HG03342 (cell line): Measurements from ENCODE around the gene IGF2BP3.
A peak's percentile ranks its signal among the peaks of the same experiment; 100 is the strongest.
"Not testable (repeated sequence)": the region's sequence is repeated elsewhere in the genome, so short reads cannot be mapped to it uniquely, and the experiment has no call there.

Experiments used
- ATAC-seq: cut with Tn5 transposase; IDR thresholded peaks from one replicate; pipeline ENCODE4 v1.9.1; 2021; ENCODE audit warnings: mild to moderate bottlenecking, moderate library complexity; ENCODE audit not compliant: unreplicated experiment

IGF2BP3 gene

GRCh38 chr7:23343806-23344475, 126.3 kb downstream of the IGF2BP3 start:
- no peak for ATAC-seq

- ATAC-seq, result no peak
Observed at GRCh38 chr7:23343102-23343501, 127.2 kb downstream of the IGF2BP3 start.

DNA sequence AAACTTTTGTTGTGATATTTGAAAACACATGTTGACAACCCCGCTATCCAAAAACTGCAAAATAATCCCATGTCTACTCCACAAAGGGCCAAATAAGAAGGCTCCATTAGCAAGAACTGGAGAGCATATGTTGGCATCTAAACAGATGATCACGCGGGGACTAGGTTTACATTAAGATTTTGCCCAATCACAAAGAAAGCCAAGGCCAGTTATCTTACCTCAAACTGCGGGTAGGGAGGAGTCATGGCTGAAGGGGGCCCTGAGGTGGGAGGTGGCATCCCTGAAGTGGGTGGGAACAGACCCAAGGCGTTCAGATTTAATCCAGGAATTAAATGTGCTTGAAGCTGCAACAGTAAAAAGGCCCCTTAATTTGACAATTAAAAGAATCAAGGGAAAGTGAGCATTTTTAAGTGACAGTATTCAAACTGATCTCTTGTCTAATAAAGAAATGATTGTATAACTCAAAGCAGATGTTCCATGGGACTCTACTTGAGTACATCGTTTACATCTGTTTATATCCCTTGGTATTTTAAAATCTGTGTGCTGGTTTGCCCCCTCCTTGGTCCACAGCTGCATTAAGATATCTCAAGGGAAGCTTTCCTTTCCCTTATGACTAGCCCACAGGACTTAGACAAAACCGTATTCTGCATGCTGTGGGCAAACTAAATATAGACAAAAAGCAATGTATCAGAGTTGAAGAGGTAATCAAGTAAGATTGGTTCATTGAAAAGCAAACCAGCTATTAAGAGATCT, 128.3 kb downstream of the IGF2BP3 start:
- ATAC-seq, result no peak

DNA sequence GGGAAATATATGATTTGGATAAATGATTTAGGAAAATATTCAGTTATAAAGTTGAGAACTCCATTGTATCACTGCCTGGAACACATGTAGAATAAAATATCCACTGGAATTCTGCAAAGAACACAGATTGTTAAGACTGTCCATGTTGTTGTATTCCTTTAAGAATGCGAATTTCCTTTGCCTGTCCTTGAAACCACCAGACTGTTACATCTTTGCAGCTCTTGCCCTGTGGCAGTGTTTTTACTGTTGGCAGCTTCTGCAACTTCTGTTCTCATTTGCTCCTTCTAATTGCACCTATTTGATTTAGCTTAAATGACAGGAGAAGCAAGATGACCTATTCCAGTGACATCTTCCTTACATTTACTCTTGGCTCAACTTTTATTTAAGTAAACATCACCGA, 131.4 kb downstream of the IGF2BP3 start:
- no peak for ATAC-seq

- ATAC-seq, result no peak
Observed at GRCh38 chr7:23338439-23338838, 131.9 kb downstream of the IGF2BP3 start.

DNA sequence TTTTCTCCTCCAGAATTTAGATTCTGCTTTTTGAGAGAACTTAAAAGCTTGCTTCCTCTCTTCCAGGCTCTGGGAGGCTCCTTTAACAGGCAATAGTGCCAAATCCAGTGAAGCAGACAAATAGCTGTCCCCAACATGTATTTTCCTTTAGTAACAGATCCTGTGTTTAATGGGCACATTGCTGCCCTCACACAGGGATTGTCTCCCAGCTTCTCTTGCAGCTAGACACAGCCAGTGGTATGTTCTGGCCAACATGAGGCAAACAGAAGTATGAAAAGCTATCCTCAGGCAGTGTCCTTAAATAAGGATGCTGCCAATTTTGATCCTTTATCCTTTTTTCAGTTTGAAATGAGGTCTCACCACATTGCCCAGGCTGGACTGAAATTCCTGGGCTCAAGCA, 132.9 kb downstream of the IGF2BP3 start:
- ATAC-seq, result no peak

GRCh38 chr7:23336799-23337283, 133.4 kb downstream of the IGF2BP3 start:
- no peak for ATAC-seq

DNA sequence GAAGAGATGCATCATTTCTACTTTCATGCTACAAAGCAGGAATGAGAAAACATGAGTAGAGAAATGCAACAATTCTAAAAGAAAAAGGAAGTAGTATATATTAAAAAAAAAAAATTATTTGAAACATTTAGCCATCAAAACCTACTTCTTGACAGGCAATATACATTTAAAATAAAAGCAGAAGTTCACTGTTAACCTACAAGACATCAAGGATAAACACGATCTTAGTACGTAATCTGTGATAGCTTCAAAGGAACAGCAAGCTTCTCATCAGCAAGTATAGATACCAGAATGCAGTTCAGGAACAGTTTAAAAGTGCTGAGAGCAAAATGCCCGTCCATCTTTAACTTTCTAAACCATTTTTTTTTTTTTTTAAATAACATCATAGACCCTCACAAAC, 134.2 kb downstream of the IGF2BP3 start:
- ATAC-seq, result no peak

GRCh38 chr7:23335621-23336020, 134.7 kb downstream of the IGF2BP3 start:
- no peak for ATAC-seq

- ATAC-seq, result no peak
Observed at GRCh38 chr7:23335136-23335535, 135.2 kb downstream of the IGF2BP3 start.

DNA sequence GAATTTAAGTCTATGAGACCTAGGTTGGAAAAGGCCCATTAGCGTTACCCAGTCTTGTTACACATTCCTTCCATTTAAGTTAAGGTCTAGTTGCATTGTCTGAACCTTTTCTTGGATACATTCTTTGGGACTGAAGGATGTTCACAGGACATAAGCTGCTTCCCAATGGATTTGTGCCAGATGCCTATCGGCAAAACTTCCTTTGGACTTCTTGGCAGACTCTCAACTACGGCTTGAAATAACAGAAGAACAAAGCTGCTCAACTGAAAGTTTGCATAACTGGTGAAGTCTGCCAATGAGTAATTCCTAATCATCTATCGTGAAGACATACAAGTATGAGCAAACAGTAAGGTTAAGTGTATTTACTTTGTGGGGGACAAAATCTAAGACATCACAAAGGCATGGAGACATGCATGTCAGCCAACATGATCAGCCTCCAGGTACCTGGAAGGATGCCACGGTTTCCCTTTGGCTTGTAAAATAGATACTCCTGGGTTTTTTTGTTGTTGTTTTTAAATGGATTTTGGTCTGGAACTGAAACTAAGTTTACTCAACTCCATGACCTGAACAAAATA, 135.7 kb downstream of the IGF2BP3 start:
- ATAC-seq, result no peak

DNA sequence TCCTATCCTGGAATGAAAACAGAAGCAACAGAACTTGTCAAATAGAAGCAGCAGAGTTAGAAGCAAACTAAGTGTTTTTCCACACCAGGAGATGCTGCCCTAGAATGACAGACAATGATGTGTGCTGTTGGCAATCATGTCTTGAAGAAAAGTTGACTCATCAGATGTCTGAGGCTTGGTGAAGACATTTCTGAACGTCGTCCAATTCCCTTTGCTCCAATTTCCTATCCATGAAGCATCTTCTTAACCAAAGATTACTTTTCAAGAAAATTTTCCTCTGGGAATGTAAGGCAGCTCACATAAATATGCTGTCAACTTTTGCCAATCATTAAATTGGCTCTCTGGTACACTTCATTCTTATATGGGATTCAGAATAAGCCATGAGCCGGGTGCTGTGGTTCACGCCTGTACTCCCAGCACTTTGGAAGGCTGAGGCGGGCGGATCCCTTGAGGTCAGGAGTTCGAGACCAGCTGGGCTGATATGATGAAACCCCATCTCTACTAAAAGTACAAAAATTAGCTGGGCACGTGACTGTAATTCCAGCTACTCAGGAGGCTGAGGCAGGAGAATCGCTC, 136.5 kb downstream of the IGF2BP3 start:
- ATAC-seq, result no peak

GRCh38 chr7:23332910-23333612, 137.2 kb downstream of the IGF2BP3 start:
- ATAC-seq, result no peak

DNA sequence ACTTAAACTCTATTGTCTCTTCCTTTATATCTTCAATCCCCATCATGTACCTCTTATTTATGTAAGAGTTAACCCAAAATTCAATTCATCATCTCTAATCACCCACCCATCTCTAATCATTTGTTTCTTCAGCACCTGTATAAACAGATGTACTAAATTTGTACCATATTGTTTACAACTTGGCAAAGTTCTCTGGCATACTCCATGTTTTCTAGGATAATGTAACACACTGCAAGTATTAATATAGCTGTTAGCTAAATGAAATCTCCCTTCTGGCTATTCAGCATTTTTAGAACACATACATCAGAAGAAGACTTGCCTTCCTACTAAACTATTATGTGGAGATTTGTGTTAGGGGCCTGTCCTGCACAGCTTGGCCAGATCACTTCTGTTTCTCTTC, 138.1 kb downstream of the IGF2BP3 start:
- ATAC-seq, result no peak

- ATAC-seq, result no peak
Observed at GRCh38 chr7:23331132-23331531, 139.2 kb downstream of the IGF2BP3 start.

DNA sequence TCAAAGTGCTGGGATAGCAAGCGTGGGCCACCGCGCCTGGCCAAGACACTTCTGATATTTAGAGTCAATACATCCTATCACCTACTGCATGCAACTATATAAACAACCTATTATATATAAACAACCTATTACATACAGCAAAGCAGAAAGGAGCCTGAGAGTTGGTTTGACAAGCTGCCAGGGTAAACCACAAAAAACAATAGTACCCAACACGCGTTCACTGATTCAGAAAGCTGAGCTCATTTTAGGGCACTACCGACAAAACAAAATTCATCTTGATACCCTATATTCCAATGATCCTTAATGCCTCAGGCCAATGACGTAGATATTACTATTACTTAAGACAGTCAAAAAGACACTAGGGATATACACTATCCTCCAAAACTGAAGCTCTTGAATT, 154.9 kb downstream of the IGF2BP3 start:
- no peak for ATAC-seq

GRCh38 chr7:23312141-23312540, 158.2 kb downstream of the IGF2BP3 start:
- ATAC-seq, result not testable (repeated sequence)

DNA sequence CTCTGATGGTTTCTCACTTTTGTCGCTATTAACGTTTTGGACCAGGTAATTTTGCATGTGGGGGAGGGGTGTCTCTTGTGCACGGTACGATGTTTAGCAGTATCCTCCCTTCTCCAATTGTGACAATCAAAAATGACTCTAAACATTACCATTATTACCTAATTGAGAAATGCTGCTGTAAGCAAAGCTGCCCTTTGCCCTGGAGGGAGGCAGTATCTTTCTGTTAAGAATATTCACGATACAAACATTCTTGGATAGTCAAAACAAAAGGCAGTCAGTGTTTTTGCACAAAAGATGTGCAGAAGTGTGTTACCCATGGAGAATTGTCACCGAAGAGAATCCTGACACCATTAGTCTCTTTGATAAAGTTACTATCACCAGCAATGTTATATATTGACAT, 161.5 kb downstream of the IGF2BP3 start:
- ATAC-seq, result no peak

GRCh38 chr7:23306936-23307521, 163.3 kb downstream of the IGF2BP3 start:
- ATAC-seq, result no peak

GRCh38 chr7:23299770-23300300, 170.5 kb downstream of the IGF2BP3 start:
- peak; percentile 1 for ATAC-seq
